ENCODE results near the gene VPS13D. TPM values are rescaled to one million over a fixed set of nuclear protein-coding genes. Genes with fewer than 3 reads are reported as not detected.
A peak's percentile ranks its signal among the peaks of the same experiment; 100 is the strongest.

The VPS13D gene
- total and polyA plus RNA-seq, 2 experiments from 2014 or later, result 10.7 to 34.9 TPM

- Mint-ChIP-seq H3K27ac (peak overlapping the region; percentile 89; the same call in 1 of the 2 replicates), H3K9me3 (no peaks in the 10 kb centered on the region), H3K4me3 (no peak overlapping the region), H3K4me1 (peaks cover 29% of the 10 kb centered on the region), H3K36me3 (ENCODE audit: low read depth) (no peaks in the 10 kb centered on the region), H3K27me3 (ENCODE audit: insufficient read depth, low read depth, poor library complexity) (peaks cover 12% of the 10 kb centered on the region)
- H3K27me3 ChIP-seq (ENCODE audit: insufficient read depth), result no peaks in the 10 kb centered on the region
- no peaks in the 10 kb centered on the region for H4K20me1 ChIP-seq (replicated peaks; ENCODE audit: insufficient read depth)
- H3F3A ChIP-seq (replicated peaks; ENCODE audit: low read depth), result no peaks in the 10 kb centered on the region
- H3K36me3 ChIP-seq (ENCODE audit: insufficient read depth), result no peaks in the 10 kb centered on the region
- no peak overlapping the region for H3K4me3 ChIP-seq
- H3K27ac ChIP-seq (ENCODE audit: low read depth), result 0 out of 2 replicates have a peak overlapping the region, but pooled peaks have one; percentile 17
- no peak overlapping the region for H2AFZ ChIP-seq
- H3K79me2 ChIP-seq (replicated peaks; ENCODE audit: insufficient read depth), result no peaks in the 10 kb centered on the region
- no peaks in the 10 kb centered on the region for H3K9me2 ChIP-seq (ENCODE audit: insufficient read depth)
- H3K4me2 ChIP-seq, result no peak overlapping the region
- no peak for TF ChIP-seq CREB1 (CRISPR knock-in tag; IDR thresholded peaks at IDR 0.05; ENCODE audit: low read depth)
- no peak for TF ChIP-seq ZNF114 (CRISPR knock-in tag; IDR thresholded peaks at IDR 0.05)
- no peak for TF ChIP-seq REST (IDR thresholded peaks at IDR 0.05; ENCODE audit: unreplicated experiment)
- no peak for TF ChIP-seq ZNF331 (CRISPR knock-in tag; IDR thresholded peaks at IDR 0.05; ENCODE audit: low read depth)
- no peak for TF ChIP-seq ZNF462 (CRISPR knock-in tag; IDR thresholded peaks at IDR 0.05)
- TF ChIP-seq CTCF (conservative IDR thresholded peaks at IDR 0.05; ENCODE audit: low read depth in 2 of 2), result no peak
- TF ChIP-seq ETS1 (IDR thresholded peaks at IDR 0.05), result no peak
- no peak for TF ChIP-seq STAT1 (IDR thresholded peaks at IDR 0.05; ENCODE audit: unreplicated experiment)
- ATAC-seq, result no peak
- H3K4me1 ChIP-seq (ENCODE audit: insufficient read depth), result no peaks in the 10 kb centered on the region; the same call in 1 of the 2 replicates
- DNase-seq (ENCODE audit: low spot score), result no peak
Observed at GRCh38 chr1:12544992-12545391, 315.2 kb downstream of the VPS13D start.

All from GM23338 (cell line).